ENCODE measurements around the gene NSMF. TPM values are rescaled to one million over a fixed set of nuclear protein-coding genes. Genes with fewer than 3 reads are reported as not detected.

The NSMF gene
- total and polyA plus RNA-seq, 10 of the 15 experiments (the other 5 are each of a cell fraction or from before 2014, with no cell fraction given), result 0.13 to 44.3 (median 13.4) TPM

- SMC1A ChIA-PET (ENCODE audit: uncharacterized antibody, unreplicated experiment), result no interaction called here
- DNase-seq (ENCODE audit: low read depth, low spot score) (no peak), FAIRE-seq (no peak), ATAC-seq (no peak)
- no peaks in the 10 kb centered on the region for H3K36me3 ChIP-seq (ENCODE audit: control insufficient read depth in 2 of 2, insufficient read depth in 2 of 2, low read length in 1 of 2)
- peaks cover 6% of the 10 kb centered on the region; the same call in 2 of the 3 replicates for H3K9me3 ChIP-seq (replicated peaks; ENCODE audit: control insufficient read depth, insufficient read depth, low read length)
- H2AFZ ChIP-seq (ENCODE audit: control insufficient read depth, low read depth, low read length), result no peak overlapping the region
- H3K27ac ChIP-seq (ENCODE audit: control insufficient read depth, insufficient read depth), result no peak overlapping the region
- BruUV-seq (replicated peaks), result no TSS peak
- POLR2A ChIA-PET, result no interaction called here
- H3K4me1 ChIP-seq (ENCODE audit: control insufficient read depth, insufficient read depth, low read length), result no peaks in the 10 kb centered on the region
- no peak overlapping the region for H3K9ac ChIP-seq (ENCODE audit: control insufficient read depth, insufficient read depth, low read length)
- H3K4me2 ChIP-seq (ENCODE audit: control insufficient read depth, insufficient read depth), result no peak overlapping the region
- RAD21 ChIA-PET (ENCODE audit: unreplicated experiment), result no interaction called here
- no peak overlapping the region for H3K4me3 ChIP-seq
- intact Hi-C loops (cut with micrococcal nuclease; ENCODE audit: unreplicated experiment), result no loop called here
- WGBS (ENCODE audit: insufficient coverage, insufficient replicate concordance, low lambda C conversion rate, missing lambda C conversion rate), result 58% methylated on average over 32 of the region's 32 CpGs
- TF ChIP-seq NR2C1 (IDR thresholded peaks at IDR 0.05), result no peak
- TF ChIP-seq POLR2AphosphoS2 (IDR thresholded peaks at IDR 0.05; ENCODE audit: low read depth, low read length), result no peak
- TF ChIP-seq SMARCA5 (IDR thresholded peaks at IDR 0.05), result no peak
- TF ChIP-seq RCOR1 (conservative IDR thresholded peaks at IDR 0.05; ENCODE audit: low read depth, low read length), result no peak
- TF ChIP-seq, protein P1, sequence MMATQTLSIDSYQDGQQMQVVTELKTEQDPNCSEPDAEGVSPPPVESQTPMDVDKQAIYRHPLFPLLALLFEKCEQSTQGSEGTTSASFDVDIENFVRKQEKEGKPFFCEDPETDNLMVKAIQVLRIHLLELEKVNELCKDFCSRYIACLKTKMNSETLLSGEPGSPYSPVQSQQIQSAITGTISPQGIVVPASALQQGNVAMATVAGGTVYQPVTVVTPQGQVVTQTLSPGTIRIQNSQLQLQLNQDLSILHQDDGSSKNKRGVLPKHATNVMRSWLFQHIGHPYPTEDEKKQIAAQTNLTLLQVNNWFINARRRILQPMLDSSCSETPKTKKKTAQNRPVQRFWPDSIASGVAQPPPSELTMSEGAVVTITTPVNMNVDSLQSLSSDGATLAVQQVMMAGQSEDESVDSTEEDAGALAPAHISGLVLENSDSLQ (IDR thresholded peaks at IDR 0.05), result no peak
- TF ChIP-seq ZNF207 (IDR thresholded peaks at IDR 0.05; ENCODE audit: borderline replicate concordance), result no peak
- no peak for TF ChIP-seq EED (IDR thresholded peaks at IDR 0.05; ENCODE audit: low read depth)
- TF ChIP-seq, protein P2, sequence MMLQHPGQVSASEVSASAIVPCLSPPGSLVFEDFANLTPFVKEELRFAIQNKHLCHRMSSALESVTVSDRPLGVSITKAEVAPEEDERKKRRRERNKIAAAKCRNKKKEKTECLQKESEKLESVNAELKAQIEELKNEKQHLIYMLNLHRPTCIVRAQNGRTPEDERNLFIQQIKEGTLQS (IDR thresholded peaks at IDR 0.05; ENCODE audit: borderline replicate concordance, extremely low read depth, low read depth, low read length), result no peak
- no peak for TF ChIP-seq FOXK2 (IDR thresholded peaks at IDR 0.05)
- no peaks in the 10 kb centered on the region for H3K79me2 ChIP-seq (ENCODE audit: control insufficient read depth, insufficient read depth, low read length)
- no peaks in the 10 kb centered on the region for H3K27me3 ChIP-seq (replicated peaks in 1 of 2; ENCODE audit: control insufficient read depth in 2 of 2, insufficient read depth in 2 of 2, low read length in 1 of 2)
- in situ Hi-C loops (cut with MboI), result no loop called here
- no peaks in the 10 kb centered on the region for H4K20me1 ChIP-seq (ENCODE audit: control insufficient read depth, insufficient read depth)
- CTCF ChIA-PET, result no interaction called here
Measured at GRCh38 chr9:137479892-137480685, 21.0 kb upstream of the NSMF start.
